Brain pericyte (primary cell): ENCODE data around the gene NDRG3.
"Not testable (repeated sequence)": the region's sequence is repeated elsewhere in the genome, so short reads cannot be mapped to it uniquely, and the experiment has no call there.

Experiments used
- DNase-seq: peaks from one replicate; pipeline ENCODE4 v3.0.0-alpha.2; 2012; ENCODE audit warnings: low read depth, low spot score

The NDRG3 gene

GRCh38 chr20:36760647-36761046 lies 14.8 kb upstream of the NDRG3 start:
- DNase-seq, result no peak

DNA sequence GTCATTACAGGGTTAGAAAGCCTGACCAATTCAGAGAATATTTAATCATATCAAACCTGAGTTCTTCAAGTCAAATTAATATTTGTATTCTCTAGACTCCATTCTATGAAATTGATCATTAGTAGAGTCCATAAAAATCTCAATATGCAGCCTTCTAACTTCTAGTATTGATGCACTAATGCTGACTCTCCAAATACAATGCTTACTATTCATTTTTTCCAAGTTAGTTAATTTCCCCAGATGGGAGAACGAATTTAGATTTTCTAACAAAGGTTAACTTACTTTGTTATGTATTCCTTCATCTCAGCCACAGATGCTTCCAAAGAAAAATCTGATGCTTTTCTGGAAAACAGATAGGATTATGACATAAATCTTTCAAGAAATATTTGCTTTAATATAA lies 12.4 kb upstream of the NDRG3 start:
- DNase-seq, result no peak

- no peak for DNase-seq
These were observed 10.6 kb upstream of the NDRG3 start for GRCh38 chr20:36756496-36756895.

DNA sequence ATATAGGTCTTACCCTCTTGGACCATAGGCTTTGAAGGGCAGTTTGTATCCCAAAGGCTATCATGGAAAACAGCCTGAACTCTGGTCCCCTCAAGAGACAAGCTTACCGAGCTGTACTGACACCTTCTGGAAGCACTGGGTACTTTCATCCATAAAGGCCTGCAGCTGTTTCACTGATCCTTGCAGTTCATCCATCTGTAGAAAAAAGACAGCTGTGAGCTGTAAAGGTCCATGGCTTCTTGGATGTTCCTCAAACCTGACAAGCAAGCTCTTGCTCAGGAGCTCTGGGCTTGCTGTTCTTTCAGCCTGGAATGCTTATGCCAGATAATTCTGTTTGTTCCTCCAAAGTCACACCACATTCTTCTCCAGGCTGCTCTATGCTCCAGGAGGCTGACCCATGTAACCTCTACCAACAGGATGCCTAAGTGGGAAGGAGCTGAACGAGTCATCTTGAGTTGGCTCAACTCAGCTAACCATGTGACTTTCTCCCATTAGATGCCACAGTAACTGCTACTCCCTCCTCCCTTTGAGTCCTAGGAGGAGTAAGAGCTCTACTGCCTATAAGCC lies 8.8 kb upstream of the NDRG3 start:
- peak; percentile 61 for DNase-seq

GRCh38 chr20:36752582-36752981 lies 6.7 kb upstream of the NDRG3 start:
- DNase-seq, result no peak

DNA sequence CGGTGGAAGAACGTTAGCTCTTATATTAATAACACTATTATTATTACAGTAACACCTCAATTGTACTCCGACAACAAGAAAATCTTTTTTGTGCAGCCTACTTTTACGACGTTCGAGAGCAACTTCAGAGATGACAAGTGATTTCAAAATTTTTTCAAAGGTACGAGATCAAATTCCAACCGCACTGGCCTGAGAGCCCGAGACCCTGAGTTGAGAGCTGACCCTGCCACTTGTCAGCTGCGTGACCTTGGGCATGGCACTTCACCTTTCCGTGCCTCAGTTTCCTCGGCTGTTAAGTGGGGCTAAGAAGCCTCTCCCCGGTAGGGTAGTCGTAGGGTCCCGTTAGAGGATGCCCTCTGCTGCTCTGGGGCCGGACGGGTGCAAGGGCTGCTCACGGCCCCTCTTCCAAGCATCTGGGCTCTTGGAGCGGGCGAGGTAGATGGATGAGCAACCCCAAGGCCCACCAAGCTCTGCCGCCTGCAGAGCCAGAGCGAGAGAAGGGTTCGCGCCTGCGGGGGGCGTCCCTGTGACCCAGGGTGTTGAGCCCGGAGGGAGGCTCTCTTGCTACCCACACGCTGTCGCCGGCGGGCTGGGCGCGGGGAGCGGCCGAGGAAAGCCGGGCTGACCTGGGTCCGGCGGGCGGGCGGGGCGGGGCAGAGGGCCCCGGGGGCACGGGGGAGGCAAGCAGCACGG lies 510 bp downstream of the NDRG3 start:
- no peak for DNase-seq

DNA sequence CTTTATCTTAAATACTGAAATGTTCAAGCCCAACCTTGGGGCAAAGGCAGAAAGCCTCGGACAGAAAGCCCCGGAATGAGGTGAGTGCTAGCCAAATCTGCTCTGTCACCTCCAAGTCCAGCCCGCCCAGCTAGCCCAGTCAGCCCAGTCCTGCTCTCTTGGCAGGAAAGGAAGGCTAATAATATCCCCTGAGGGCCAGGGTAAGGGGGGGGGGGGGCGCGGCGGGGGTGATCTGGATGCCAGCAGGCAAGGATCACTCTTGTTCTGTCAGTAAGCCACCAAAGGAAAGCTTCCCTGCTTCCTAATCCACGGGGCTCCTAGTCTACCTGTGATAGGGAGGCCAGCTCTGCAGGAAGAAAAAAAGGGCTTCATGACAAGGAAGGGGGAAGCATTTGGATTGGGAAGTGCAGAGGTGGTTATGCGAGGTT lies 1.1 kb downstream of the NDRG3 start:
- DNase-seq, result no peak

- DNase-seq, result no peak
These were observed 1.6 kb downstream of the NDRG3 start for GRCh38 chr20:36744243-36744642.

DNA sequence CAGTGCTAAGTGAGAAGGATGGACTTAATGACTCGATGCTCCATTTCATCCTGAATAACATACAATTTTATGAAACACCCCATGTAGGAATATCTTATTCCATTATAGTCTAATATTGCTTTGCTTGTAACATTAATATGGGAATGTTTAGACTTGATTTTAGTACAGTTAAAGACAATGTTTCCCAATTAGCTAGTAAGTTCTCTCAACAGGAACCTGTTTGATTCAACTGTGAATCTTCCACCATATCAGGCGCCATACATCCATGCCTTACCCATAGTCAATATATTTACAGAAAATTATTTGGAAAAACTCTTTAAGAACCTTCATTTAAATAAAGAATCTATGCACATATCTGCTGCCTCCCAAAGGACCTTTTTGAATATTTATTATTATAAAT lies 3.3 kb downstream of the NDRG3 start:
- no peak for DNase-seq

- DNase-seq, result no peak
These were observed 4.8 kb downstream of the NDRG3 start for GRCh38 chr20:36741072-36741471.

DNA sequence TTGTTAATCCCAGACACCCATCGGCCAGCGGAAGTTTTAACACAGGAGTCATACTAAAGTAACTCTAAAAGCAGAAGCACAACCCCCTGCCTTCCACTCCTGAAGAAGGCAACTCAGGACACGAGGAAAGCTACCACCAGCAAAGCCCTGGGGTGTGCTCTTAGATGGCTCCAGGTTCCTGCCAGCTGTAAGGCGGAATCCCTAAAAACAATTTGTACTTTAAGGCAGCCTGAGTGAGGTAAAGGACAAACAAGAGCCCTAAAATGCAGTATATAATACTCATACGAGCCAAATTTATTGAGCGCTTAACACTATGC lies 8.7 kb downstream of the NDRG3 start:
- DNase-seq, result no peak

DNA sequence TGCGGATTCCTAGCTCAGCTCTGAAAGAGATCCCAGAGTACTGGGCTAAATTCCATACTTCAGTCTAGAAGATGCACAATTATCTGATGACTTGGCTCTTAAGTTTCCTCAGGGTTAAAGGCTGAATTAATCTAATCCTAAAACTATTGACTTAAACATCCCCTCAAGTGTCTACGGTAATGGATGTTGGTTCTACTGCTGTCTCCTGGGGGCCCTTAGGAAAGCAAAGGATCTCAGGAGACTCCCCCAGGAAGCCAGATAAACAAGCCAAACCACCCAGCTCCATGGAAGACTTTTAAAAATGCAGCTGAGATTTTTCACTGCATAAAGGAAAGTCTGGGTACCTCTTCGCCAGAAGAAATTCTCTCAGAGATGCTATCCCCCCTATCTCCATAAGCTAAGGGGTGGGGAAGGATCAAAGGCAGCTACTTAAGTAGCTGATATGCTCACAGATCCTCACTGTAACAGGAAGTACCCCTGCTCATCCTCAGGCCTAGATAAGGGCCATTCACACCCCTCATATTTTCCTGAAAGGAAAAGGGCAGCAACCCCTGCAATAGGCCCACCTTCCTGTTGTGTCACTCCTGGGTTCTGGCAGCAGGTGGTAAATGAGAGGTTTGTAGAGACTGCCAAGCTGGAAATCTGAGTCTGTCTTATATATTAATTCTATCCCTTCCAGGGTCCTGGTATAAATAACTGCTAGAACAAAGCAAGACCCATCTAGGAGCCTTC lies 9.3 kb downstream of the NDRG3 start:
- DNase-seq, result no peak

- no peak for DNase-seq
These were observed 13.4 kb downstream of the NDRG3 start for GRCh38 chr20:36732456-36732855.

DNA sequence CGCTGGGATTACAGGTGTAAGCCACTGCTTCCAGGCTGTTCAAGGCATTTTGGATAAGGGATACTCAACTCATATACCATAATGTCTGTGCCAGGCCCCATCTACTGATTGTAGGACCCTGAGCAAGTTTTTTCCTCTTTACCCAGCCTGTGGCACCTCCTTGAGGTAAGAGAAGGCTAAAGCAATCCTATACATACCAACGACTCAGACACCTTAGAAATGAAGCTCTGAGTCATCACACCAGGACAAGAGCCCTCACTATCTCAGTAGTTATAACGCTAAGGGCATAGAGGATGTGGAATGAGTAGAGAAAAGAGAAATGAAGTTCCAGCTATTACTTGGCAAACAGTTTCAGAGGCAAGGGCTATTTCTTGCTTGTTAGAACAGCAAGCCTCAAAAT lies 16.9 kb downstream of the NDRG3 start:
- no peak for DNase-seq

- no peak for DNase-seq
These were observed 19.7 kb downstream of the NDRG3 start for GRCh38 chr20:36726168-36726567.

GRCh38 chr20:36720510-36720909 lies 25.4 kb downstream of the NDRG3 start:
- DNase-seq, result no peak

- DNase-seq, result no peak
These were observed 28.2 kb downstream of the NDRG3 start for GRCh38 chr20:36717657-36718056.

- no peak for DNase-seq
These were observed 28.9 kb downstream of the NDRG3 start for GRCh38 chr20:36717021-36717420.

DNA sequence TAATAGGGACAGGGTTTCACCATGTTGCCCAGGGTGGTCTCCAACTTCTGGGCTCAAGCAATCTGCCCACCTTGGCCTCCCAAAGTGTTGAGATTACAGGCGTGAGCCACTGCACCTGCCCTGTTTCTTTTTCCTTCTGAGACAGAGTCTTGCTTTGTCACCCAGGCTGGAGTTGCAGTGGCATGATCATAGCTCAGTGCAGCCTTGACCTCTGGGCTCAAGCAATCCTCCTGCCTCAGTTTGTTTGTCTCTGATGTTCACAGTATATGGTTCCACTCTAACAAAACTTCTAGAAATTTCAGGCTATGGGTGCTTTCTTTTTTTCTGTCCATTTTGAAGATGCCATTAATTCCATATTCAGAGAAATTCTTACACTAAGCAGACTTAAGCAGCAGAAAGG lies 33.1 kb downstream of the NDRG3 start:
- DNase-seq, result no peak

DNA sequence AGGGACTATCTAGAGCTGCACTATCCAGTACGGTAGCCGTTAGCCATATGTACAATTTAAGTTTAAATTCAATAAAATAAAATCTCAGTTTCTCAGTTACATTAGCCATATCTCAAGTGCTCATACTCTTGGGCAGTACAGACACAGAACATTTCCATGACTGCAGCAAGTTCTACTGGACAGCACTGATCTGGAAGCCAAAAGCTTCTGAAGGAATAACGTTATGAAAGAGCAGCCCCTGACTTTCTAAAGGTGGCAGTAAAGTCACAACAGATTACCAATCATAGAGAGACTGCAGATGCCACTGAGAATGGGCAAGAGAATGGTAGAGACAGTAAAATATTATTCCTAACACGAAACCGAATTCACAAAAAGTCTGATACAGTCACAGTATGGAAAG lies 36.8 kb downstream of the NDRG3 start:
- no peak for DNase-seq

GRCh38 chr20:36703530-36703929 lies 42.4 kb downstream of the NDRG3 start:
- no peak for DNase-seq

DNA sequence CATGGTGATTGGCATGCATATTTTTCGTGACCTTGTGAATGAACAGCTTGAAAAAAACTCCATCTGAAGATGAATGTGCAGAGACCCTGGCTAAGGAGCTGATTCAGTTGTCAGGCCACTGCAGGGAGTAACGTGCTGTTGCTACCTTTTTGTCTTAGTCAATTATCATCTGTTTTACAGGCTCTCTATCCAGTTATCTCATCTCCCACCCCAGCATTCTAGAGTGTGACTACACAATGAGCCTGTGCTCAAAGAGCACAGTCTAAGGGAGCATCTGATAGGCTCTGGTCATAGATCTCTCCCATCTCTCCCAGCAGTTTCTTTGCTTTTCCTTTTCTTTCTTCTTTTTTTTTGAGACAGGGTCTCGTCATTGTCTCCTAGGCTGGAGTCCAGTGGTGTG lies 45.5 kb downstream of the NDRG3 start:
- DNase-seq, result no peak

GRCh38 chr20:36695467-36695866 lies 50.4 kb downstream of the NDRG3 start:
- not testable (repeated sequence) for DNase-seq
